HL-60 (cell line): Measurements from ENCODE around the gene RBM6.

Source experiments
- CTCF ChIP-seq: IDR thresholded peaks from one replicate; pipeline ENCODE4 v1.5.1; 2011; ENCODE audit warnings: low read length, control low read depth, inconsistent platforms; ENCODE audit not compliant: insufficient read depth
- POLR2AphosphoS5 ChIP-seq: IDR thresholded peaks from 2 replicates; pipeline ENCODE4 v1.6.1; 2012; ENCODE audit warnings: low read depth

DNA sequence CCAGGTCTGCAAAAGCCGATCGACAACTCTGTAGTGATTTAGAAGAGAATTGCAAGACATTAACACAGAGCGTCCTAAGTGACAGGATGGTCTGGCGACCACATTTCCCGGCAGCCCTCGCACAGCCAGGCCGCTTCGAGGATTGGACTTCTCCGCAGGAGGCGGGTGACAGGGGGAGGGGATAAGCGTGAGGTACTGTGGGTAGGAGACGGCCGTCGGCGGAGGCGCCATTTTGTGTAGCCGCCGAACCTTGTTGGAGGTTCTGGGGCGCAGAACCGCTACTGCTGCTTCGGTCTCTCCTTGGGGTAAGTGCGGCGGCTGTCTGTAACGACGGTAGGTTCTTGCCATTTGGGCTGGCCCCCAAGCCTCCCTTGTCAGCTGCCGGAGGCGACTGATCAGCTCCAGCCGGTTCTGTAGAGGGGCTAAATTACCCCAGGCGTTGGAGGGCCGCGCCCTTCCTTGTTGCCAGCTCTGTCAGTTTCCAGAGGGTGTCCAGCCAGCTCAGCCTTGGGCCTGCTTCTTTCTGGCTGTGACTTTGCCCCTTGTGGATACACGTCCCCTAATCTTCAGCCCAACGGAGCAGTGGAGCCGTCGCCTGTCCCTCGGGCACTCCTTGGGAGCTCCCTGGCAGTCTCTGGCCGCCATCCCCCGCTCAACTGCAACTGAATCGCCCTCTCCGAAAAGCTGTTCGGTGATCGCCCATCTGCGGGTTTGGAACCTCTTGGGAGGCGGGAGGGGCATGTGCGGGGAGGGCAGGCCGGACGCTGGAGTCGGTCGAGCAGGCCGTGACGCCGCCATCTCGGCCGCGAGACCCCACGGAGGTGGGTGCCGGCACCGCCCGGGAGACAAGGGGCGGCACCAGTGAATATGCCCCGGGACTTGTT is 149.0 kb downstream of the RBM6 start, which contains the start of gene RBM5:
- TF ChIP-seq POLR2AphosphoS5 = peak; percentile 80
- TF ChIP-seq CTCF = no peak
